ENCODE measurements around the gene RGSL1.

RGSL1 gene

GRCh38 chr1:182549346-182549745 lies 99.4 kb downstream of the RGSL1 start:
- no peak for DNase-seq (ENCODE audit: low spot score)

GRCh38 chr1:182549811-182550210 lies 99.9 kb downstream of the RGSL1 start:
- DNase-seq (ENCODE audit: low spot score) = no peak

- no peak for DNase-seq (ENCODE audit: low spot score)
Observed at GRCh38 chr1:182552527-182552926, 102.6 kb downstream of the RGSL1 start.

GRCh38 chr1:182555493-182555892 lies 105.5 kb downstream of the RGSL1 start:
- DNase-seq (ENCODE audit: low spot score) = no peak

GRCh38 chr1:182556279-182556678 lies 106.3 kb downstream of the RGSL1 start:
- DNase-seq (ENCODE audit: low spot score) = no peak

- no peak for DNase-seq (ENCODE audit: low spot score)
Observed at GRCh38 chr1:182560392-182560984, 110.5 kb downstream of the RGSL1 start.

- no peak for DNase-seq (ENCODE audit: low spot score)
Observed at GRCh38 chr1:182561456-182561855, 111.5 kb downstream of the RGSL1 start.

GRCh38 chr1:182563095-182563494 lies 113.1 kb downstream of the RGSL1 start:
- no peak for DNase-seq (ENCODE audit: low spot score)

- no peak for DNase-seq (ENCODE audit: low spot score)
Observed at GRCh38 chr1:182564406-182565004, 114.6 kb downstream of the RGSL1 start.

GRCh38 chr1:182565537-182565936 lies 115.6 kb downstream of the RGSL1 start:
- no peak for DNase-seq (ENCODE audit: low spot score)

GRCh38 chr1:182567629-182568028 lies 117.7 kb downstream of the RGSL1 start:
- DNase-seq (ENCODE audit: low spot score) = no peak

- no peak for DNase-seq (ENCODE audit: low spot score)
Observed at GRCh38 chr1:182568647-182569284, 118.8 kb downstream of the RGSL1 start.

- no peak for DNase-seq (ENCODE audit: low spot score)
Observed at GRCh38 chr1:182569939-182570610, 120.1 kb downstream of the RGSL1 start.

- DNase-seq (ENCODE audit: low spot score) = no peak
Observed at GRCh38 chr1:182570611-182570970, 120.6 kb downstream of the RGSL1 start.

GRCh38 chr1:182574156-182574555 lies 124.2 kb downstream of the RGSL1 start:
- DNase-seq (ENCODE audit: low spot score) = no peak

GRCh38 chr1:182575540-182576149 lies 125.7 kb downstream of the RGSL1 start:
- DNase-seq (ENCODE audit: low spot score) = no peak

- DNase-seq (ENCODE audit: low spot score) = no peak
Observed at GRCh38 chr1:182580736-182581135, 130.8 kb downstream of the RGSL1 start.

GRCh38 chr1:182584746-182585145 lies 134.8 kb downstream of the RGSL1 start:
- DNase-seq (ENCODE audit: low spot score) = no peak

- no peak for DNase-seq (ENCODE audit: low spot score)
Observed at GRCh38 chr1:182586380-182586779, 136.4 kb downstream of the RGSL1 start.

GRCh38 chr1:182587093-182587492 lies 137.1 kb downstream of the RGSL1 start:
- no peak for DNase-seq (ENCODE audit: low spot score)

- no peak for DNase-seq (ENCODE audit: low spot score)
Observed at GRCh38 chr1:182587666-182588499, 137.9 kb downstream of the RGSL1 start.
